ENCODE measurements around the gene SUSD5.

GRCh38 chr3:33122991-33123390 lies 95.6 kb downstream of the SUSD5 start:
- TF ChIP-seq CTCF (tag by site-specific recombination; IDR thresholded peaks at IDR 0.05) = no peak
- TF ChIP-seq ZBTB26 (tag by site-specific recombination; optimal IDR thresholded peaks at IDR 0.05) = no peak
- no peak for TF ChIP-seq ZNF175 (tag by site-specific recombination; IDR thresholded peaks at IDR 0.05)
- TF ChIP-seq ZNF148 (tag by site-specific recombination; IDR thresholded peaks at IDR 0.05; ENCODE audit: borderline replicate concordance) = no peak
- TF ChIP-seq ZNF416 (tag by site-specific recombination; IDR thresholded peaks at IDR 0.05) = no peak
- no peak for TF ChIP-seq ZNF791 (tag by site-specific recombination; IDR thresholded peaks at IDR 0.05)
- TF ChIP-seq ELK4 (IDR thresholded peaks at IDR 0.05; ENCODE audit: borderline replicate concordance, low read depth, low read length) = no peak
- no peak for TF ChIP-seq ZIC2 (tag by site-specific recombination; IDR thresholded peaks at IDR 0.05)
- no peak for TF ChIP-seq ZNF133 (tag by site-specific recombination; IDR thresholded peaks at IDR 0.05)
- TF ChIP-seq INSM2 (tag by site-specific recombination; IDR thresholded peaks at IDR 0.05) = no peak
- TF ChIP-seq HIC1 (tag by site-specific recombination; IDR thresholded peaks at IDR 0.05) = no peak

All from HEK293 (cell line).